Fibroblast of lung (primary cell): ENCODE results near the gene PIGN. TPM values are rescaled to one million over a fixed set of nuclear protein-coding genes. Genes with fewer than 3 reads are reported as not detected.

Experiments
- DNase-seq, 2 donors: peaks; one replicate each; pipeline versions ENCODE4 v3.0.0 to v3.0.0-alpha.2; 2010; ENCODE audit warnings: low read depth in 2 of 2
- H2AFZ ChIP-seq: 2 replicates; pipeline ENCODE4 v1.5.1; 2012; ENCODE audit warnings: low read length, control low read depth, inconsistent platforms
- H3K27ac ChIP-seq: 2 replicates; pipeline ENCODE4 v1.5.1; 2011; ENCODE audit warnings: low read length, control low read depth; ENCODE audit not compliant: insufficient read depth
- H3K27me3 ChIP-seq: 2 replicates; pipeline ENCODE4 v1.5.1; 2011; ENCODE audit warnings: mild to moderate bottlenecking, low read length; ENCODE audit not compliant: control insufficient read depth, insufficient read depth
- H3K36me3 ChIP-seq: 2 replicates; pipeline ENCODE4 v1.5.1; 2011; ENCODE audit warnings: low read length; ENCODE audit not compliant: control insufficient read depth, insufficient read depth
- H3K4me1 ChIP-seq: 2 replicates; pipeline ENCODE4 v1.5.1; 2011; ENCODE audit warnings: low read length; ENCODE audit not compliant: control insufficient read depth, insufficient read depth; ENCODE audit errors: extremely low read depth
- H3K4me2 ChIP-seq: 2 replicates; pipeline ENCODE4 v1.5.1; 2011; ENCODE audit warnings: low read length, control low read depth; ENCODE audit not compliant: insufficient read depth; ENCODE audit errors: extremely low read depth
- H3K4me3 ChIP-seq, 4 experiments: fragments of 200-600 bp in 1 of 4; sonication (generic) in 1 of 4; replicated peaks in 1 of 4; 2 replicates each; pipeline ENCODE4 v1.5.1; 2011 to 2016; ENCODE audit warnings: low read length in 4 of 4, low read depth in 3 of 4, mild to moderate bottlenecking in 3 of 4, control low read depth in 2 of 4, inconsistent platforms in 1 of 4, mixed read lengths in 1 of 4; ENCODE audit not compliant: insufficient read depth in 1 of 4; ENCODE audit errors: control extremely low read depth in 1 of 4
- H3K79me2 ChIP-seq: 2 replicates; pipeline ENCODE4 v1.5.1; 2012; ENCODE audit warnings: mild to moderate bottlenecking, low read length, inconsistent platforms; ENCODE audit not compliant: control insufficient read depth, insufficient read depth
- H3K9ac ChIP-seq: 2 replicates; pipeline ENCODE4 v1.5.1; 2011; ENCODE audit warnings: mild to moderate bottlenecking, low read length, control low read depth; ENCODE audit not compliant: insufficient read depth
- H3K9me3 ChIP-seq: 2 replicates; pipeline ENCODE4 v1.5.1; 2012; ENCODE audit warnings: low read depth, low read length; ENCODE audit not compliant: control insufficient read depth, insufficient read depth
- H4K20me1 ChIP-seq: 2 replicates; pipeline ENCODE4 v1.5.1; 2011; ENCODE audit warnings: low read length; ENCODE audit not compliant: control insufficient read depth, insufficient read depth; ENCODE audit errors: extremely low read depth
- CTCF ChIP-seq, 2 donors: IDR thresholded peaks in 1 of 2; conservative IDR thresholded peaks in 1 of 2; 1 replicate in 1 of 2; 2 replicates in 1 of 2; pipeline ENCODE4 v1.5.1; 2011 to 2012; ENCODE audit warnings: low read length in 2 of 2, control low read depth in 1 of 2, inconsistent platforms in 1 of 2, low read depth in 1 of 2, mild to moderate bottlenecking in 1 of 2
- EZH2 ChIP-seq: IDR thresholded peaks from 2 replicates; pipeline ENCODE4 v1.5.1; 2012; ENCODE audit warnings: low read length, control low read depth, mild to moderate bottlenecking; ENCODE audit errors: missing control alignments
- polyA plus RNA-seq, 2 donors: library from polyadenylated mRNA; depleted of rRNA in 1 of 2; stranded (reverse) in 1 of 2; unstranded in 1 of 2; fragments of >200 nt; gene quantifications; 2 replicates each; pipeline ENCODE4 v1.2.1, GENCODE V29; 2011 to 2012; ENCODE audit warnings: missing spikeins in 1 of 2
- total RNA-seq: library from RNA; depleted of rRNA; stranded (reverse); fragments of >200 nt; gene quantifications from 2 replicates; pipeline ENCODE4 v1.2.1, GENCODE V29; 2014

PIGN gene
- total and polyA plus RNA-seq, 2 donors (not counting 1 experiment from before 2014, with no cell fraction given), result 31.7 to 39.8 TPM

GRCh38 chr18:62017618-62018017, 169.2 kb downstream of the PIGN start:
- H3K36me3 ChIP-seq, result no peaks in the 10 kb centered on the region
- TF ChIP-seq EZH2, result no peak
- H4K20me1 ChIP-seq, result no peaks in the 10 kb centered on the region
- H3K4me2 ChIP-seq, result peak overlapping the region; percentile 69
- peak overlapping the region in 1 of 4 experiments; percentile 25 for H3K4me3 ChIP-seq
- no peaks in the 10 kb centered on the region for H3K79me2 ChIP-seq
- no peaks in the 10 kb centered on the region for H3K9me3 ChIP-seq
- H3K9ac ChIP-seq, result no peak overlapping the region
- H2AFZ ChIP-seq, result peak overlapping the region; percentile 75
- no peaks in the 10 kb centered on the region for H3K27me3 ChIP-seq
- no peak for DNase-seq
- peaks cover 10% of the 10 kb centered on the region for H3K4me1 ChIP-seq
- peak overlapping the region; percentile 74 for H3K27ac ChIP-seq

- Histone ChIP-seq H3K9ac (no peak overlapping the region), H3K4me2 (no peak overlapping the region), H4K20me1 (no peaks in the 10 kb centered on the region), H3K4me3 (no peak overlapping the region), H3K4me1 (no peaks in the 10 kb centered on the region), H3K27ac (no peak overlapping the region), H2AFZ (no peak overlapping the region), H3K27me3 (no peaks in the 10 kb centered on the region), H3K36me3 (no peaks in the 10 kb centered on the region), H3K79me2 (no peaks in the 10 kb centered on the region), H3K9me3 (no peaks in the 10 kb centered on the region)
- no peak for DNase-seq
- no peak for TF ChIP-seq CTCF (conservative IDR thresholded peaks at IDR 0.05 in 1 of 2, IDR thresholded peaks at IDR 0.05 in 1 of 2; ENCODE audit: low read depth in 1 of 2, low read length in 2 of 2)
- TF ChIP-seq EZH2, result no peak
These were observed 175.4 kb downstream of the PIGN start for GRCh38 chr18:62011416-62011815.

- no peak for TF ChIP-seq CTCF (conservative IDR thresholded peaks at IDR 0.05 in 1 of 2, IDR thresholded peaks at IDR 0.05 in 1 of 2; ENCODE audit: low read depth in 1 of 2, low read length in 2 of 2)
- TF ChIP-seq EZH2, result no peak
- Histone ChIP-seq H3K36me3 (no peaks in the 10 kb centered on the region), H3K4me1 (no peaks in the 10 kb centered on the region), H3K4me3 (no peak overlapping the region), H4K20me1 (no peaks in the 10 kb centered on the region), H3K79me2 (no peaks in the 10 kb centered on the region), H3K4me2 (no peak overlapping the region), H3K27me3 (no peaks in the 10 kb centered on the region), H3K9ac (no peak overlapping the region), H3K27ac (no peak overlapping the region), H3K9me3 (no peaks in the 10 kb centered on the region), H2AFZ (no peak overlapping the region)
- no peak for DNase-seq
These were observed 177.3 kb downstream of the PIGN start for GRCh38 chr18:62009521-62009920.
